Measurements from ENCODE around the gene MRGPRX1. TPM values are rescaled to one million over a fixed set of nuclear protein-coding genes. Genes with fewer than 3 reads are reported as not detected.

Gene MRGPRX1
- polyA plus RNA-seq, 1 donor from 2014 or later = not detected

DNA sequence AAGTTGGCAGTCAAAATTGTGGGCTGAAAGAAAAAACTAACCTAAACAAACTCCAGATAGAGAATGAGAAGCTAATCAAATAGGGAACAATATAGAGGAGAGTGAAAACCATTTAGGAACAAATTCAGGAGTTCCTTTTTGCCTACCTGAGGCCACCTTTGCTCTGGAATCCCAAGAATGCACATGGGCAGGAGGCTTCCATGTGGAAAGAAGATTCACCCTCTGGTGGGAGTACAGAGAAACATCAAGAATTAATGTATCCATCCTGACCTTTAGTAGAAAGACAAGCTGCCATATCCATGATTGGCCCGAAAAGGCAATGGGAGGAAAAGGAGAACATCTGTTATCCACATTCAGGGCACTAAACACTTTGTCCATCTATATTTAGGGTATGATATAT, 35.0 kb upstream of the MRGPRX1 start:
- Histone ChIP-seq H3F3A (ENCODE audit: insufficient read depth, low read length, poor library complexity, severe bottlenecking) (no peaks in the 10 kb centered on the region), H3K36me3 (ENCODE audit: insufficient read depth, low read length) (no peaks in the 10 kb centered on the region), H3K27me3 (ENCODE audit: insufficient read depth, low read depth, low read length) (no peaks in the 10 kb centered on the region), H3K4me3 (ENCODE audit: low read length) (no peak overlapping the region), H3K9me2 (ENCODE audit: insufficient read depth, low read length) (no peaks in the 10 kb centered on the region), H3K9me3 (ENCODE audit: low read length) (no peaks in the 10 kb centered on the region), H3K27ac (ENCODE audit: low read length) (no peak overlapping the region), H4K20me1 (ENCODE audit: insufficient read depth) (no peaks in the 10 kb centered on the region), H3K4me2 (ENCODE audit: low read length) (no peak overlapping the region), H3K9ac (ENCODE audit: low read length) (no peak overlapping the region), H2AFZ (ENCODE audit: low read depth, low read length) (no peak overlapping the region), H3K79me2 (replicated peaks; ENCODE audit: insufficient read depth, low read length) (no peaks in the 10 kb centered on the region)
- TF ChIP-seq EZH2 (IDR thresholded peaks at IDR 0.05; ENCODE audit: borderline replicate concordance, insufficient read depth, low read length, poor library complexity, severe bottlenecking) (no peak), TAF1 (IDR thresholded peaks at IDR 0.05; ENCODE audit: low read depth) (no peak), POLR2AphosphoS5 (IDR thresholded peaks at IDR 0.05) (no peak), SMC3 (conservative IDR thresholded peaks at IDR 0.05; ENCODE audit: poor library complexity) (no peak), MXI1 (conservative IDR thresholded peaks at IDR 0.05; ENCODE audit: poor library complexity, severe bottlenecking) (no peak), EP300 (conservative IDR thresholded peaks at IDR 0.05; ENCODE audit: poor library complexity, severe bottlenecking) (no peak), RAD21 (conservative IDR thresholded peaks at IDR 0.05) (no peak)
- TF ChIP-seq, protein P1, sequence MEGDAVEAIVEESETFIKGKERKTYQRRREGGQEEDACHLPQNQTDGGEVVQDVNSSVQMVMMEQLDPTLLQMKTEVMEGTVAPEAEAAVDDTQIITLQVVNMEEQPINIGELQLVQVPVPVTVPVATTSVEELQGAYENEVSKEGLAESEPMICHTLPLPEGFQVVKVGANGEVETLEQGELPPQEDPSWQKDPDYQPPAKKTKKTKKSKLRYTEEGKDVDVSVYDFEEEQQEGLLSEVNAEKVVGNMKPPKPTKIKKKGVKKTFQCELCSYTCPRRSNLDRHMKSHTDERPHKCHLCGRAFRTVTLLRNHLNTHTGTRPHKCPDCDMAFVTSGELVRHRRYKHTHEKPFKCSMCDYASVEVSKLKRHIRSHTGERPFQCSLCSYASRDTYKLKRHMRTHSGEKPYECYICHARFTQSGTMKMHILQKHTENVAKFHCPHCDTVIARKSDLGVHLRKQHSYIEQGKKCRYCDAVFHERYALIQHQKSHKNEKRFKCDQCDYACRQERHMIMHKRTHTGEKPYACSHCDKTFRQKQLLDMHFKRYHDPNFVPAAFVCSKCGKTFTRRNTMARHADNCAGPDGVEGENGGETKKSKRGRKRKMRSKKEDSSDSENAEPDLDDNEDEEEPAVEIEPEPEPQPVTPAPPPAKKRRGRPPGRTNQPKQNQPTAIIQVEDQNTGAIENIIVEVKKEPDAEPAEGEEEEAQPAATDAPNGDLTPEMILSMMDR (IDR thresholded peaks at IDR 0.05; ENCODE audit: poor library complexity, severe bottlenecking) = no peak
- TF ChIP-seq, protein P2, sequence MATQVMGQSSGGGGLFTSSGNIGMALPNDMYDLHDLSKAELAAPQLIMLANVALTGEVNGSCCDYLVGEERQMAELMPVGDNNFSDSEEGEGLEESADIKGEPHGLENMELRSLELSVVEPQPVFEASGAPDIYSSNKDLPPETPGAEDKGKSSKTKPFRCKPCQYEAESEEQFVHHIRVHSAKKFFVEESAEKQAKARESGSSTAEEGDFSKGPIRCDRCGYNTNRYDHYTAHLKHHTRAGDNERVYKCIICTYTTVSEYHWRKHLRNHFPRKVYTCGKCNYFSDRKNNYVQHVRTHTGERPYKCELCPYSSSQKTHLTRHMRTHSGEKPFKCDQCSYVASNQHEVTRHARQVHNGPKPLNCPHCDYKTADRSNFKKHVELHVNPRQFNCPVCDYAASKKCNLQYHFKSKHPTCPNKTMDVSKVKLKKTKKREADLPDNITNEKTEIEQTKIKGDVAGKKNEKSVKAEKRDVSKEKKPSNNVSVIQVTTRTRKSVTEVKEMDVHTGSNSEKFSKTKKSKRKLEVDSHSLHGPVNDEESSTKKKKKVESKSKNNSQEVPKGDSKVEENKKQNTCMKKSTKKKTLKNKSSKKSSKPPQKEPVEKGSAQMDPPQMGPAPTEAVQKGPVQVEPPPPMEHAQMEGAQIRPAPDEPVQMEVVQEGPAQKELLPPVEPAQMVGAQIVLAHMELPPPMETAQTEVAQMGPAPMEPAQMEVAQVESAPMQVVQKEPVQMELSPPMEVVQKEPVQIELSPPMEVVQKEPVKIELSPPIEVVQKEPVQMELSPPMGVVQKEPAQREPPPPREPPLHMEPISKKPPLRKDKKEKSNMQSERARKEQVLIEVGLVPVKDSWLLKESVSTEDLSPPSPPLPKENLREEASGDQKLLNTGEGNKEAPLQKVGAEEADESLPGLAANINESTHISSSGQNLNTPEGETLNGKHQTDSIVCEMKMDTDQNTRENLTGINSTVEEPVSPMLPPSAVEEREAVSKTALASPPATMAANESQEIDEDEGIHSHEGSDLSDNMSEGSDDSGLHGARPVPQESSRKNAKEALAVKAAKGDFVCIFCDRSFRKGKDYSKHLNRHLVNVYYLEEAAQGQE (IDR thresholded peaks at IDR 0.05; ENCODE audit: borderline replicate concordance) = no peak

DNA sequence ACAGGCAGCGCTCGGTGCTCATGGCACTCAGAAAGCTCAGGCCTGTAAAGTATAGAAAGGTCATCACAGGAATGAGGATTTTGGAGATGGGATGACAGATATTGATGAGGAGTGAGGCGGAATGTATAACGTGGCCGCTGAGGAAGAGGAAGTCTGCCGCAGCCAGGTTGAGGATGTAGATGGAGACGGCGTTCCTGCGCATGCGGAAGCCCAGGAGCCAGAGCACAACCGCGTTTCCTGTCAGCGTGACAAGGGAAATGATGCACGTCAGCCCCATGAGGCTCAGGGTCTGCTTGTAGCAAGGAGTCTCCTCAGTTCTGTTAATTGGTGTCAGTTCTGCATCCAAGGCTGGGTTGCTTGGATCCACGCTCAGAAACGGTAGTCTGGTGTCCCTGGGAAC, 33.1 kb upstream of the MRGPRX1 start:
- Histone ChIP-seq H3F3A (ENCODE audit: insufficient read depth, low read length, poor library complexity, severe bottlenecking) (no peaks in the 10 kb centered on the region), H3K27ac (ENCODE audit: low read length) (no peak overlapping the region)

DNA sequence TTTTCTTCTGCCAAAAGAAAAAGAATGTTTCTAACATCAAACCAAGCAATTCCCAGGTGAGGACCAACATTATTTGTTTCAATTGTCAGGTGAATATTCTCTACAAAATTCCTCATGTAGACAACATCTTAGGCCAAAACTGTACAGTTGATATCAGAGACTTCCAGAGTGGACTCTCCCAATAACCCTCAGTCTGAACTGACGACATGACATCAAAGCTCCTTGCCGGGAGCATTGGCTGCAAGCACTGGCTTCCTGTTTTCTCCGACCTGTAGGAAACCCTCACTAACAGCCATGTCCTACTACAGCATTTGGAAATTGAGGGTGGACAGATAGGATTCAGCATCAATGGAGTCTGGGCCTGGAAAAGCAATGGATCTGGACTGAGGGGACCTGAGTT, 30.5 kb upstream of the MRGPRX1 start:
- no peaks in the 10 kb centered on the region for H3K79me2 ChIP-seq (replicated peaks; ENCODE audit: insufficient read depth, low read length)
- H3K27ac ChIP-seq (ENCODE audit: low read length) = no peak overlapping the region
- no peak overlapping the region for H3K4me3 ChIP-seq (ENCODE audit: low read length)
- H3K9me2 ChIP-seq (ENCODE audit: insufficient read depth, low read length) = no peaks in the 10 kb centered on the region
- H3K9me3 ChIP-seq (ENCODE audit: low read length) = no peaks in the 10 kb centered on the region
- H2AFZ ChIP-seq (ENCODE audit: low read depth, low read length) = no peak overlapping the region
- H3F3A ChIP-seq (ENCODE audit: insufficient read depth, low read length, poor library complexity, severe bottlenecking) = no peaks in the 10 kb centered on the region
- no peak overlapping the region for H3K4me2 ChIP-seq (ENCODE audit: low read length)
- no peaks in the 10 kb centered on the region for H3K36me3 ChIP-seq (ENCODE audit: insufficient read depth, low read length)
- no peak overlapping the region for H3K9ac ChIP-seq (ENCODE audit: low read length)
- TF ChIP-seq MXI1 (conservative IDR thresholded peaks at IDR 0.05; ENCODE audit: poor library complexity, severe bottlenecking) (no peak), EZH2 (IDR thresholded peaks at IDR 0.05; ENCODE audit: borderline replicate concordance, insufficient read depth, low read length, poor library complexity, severe bottlenecking) (no peak), POLR2AphosphoS5 (IDR thresholded peaks at IDR 0.05) (no peak), RAD21 (conservative IDR thresholded peaks at IDR 0.05) (no peak), TAF1 (IDR thresholded peaks at IDR 0.05; ENCODE audit: low read depth) (no peak), EP300 (conservative IDR thresholded peaks at IDR 0.05; ENCODE audit: poor library complexity, severe bottlenecking) (no peak)
- TF ChIP-seq, protein P2 (IDR thresholded peaks at IDR 0.05; ENCODE audit: borderline replicate concordance) = no peak
- TF ChIP-seq, protein P1 (IDR thresholded peaks at IDR 0.05; ENCODE audit: poor library complexity, severe bottlenecking) = no peak
- H3K27me3 ChIP-seq (ENCODE audit: insufficient read depth, low read depth, low read length) = no peaks in the 10 kb centered on the region
- no peaks in the 10 kb centered on the region for H4K20me1 ChIP-seq (ENCODE audit: insufficient read depth)

More for the DNA sequence above, 33.1 kb upstream of the MRGPRX1 start:
- no peaks in the 10 kb centered on the region for H3K79me2 ChIP-seq (replicated peaks; ENCODE audit: insufficient read depth, low read length)
- no peaks in the 10 kb centered on the region for H3K9me2 ChIP-seq (ENCODE audit: insufficient read depth, low read length)
- H3K4me2 ChIP-seq (ENCODE audit: low read length) = no peak overlapping the region
- no peaks in the 10 kb centered on the region for H3K36me3 ChIP-seq (ENCODE audit: insufficient read depth, low read length)
- no peak for TF ChIP-seq MXI1 (conservative IDR thresholded peaks at IDR 0.05; ENCODE audit: poor library complexity, severe bottlenecking)
- no peak overlapping the region for H3K4me3 ChIP-seq (ENCODE audit: low read length)
- no peaks in the 10 kb centered on the region for H4K20me1 ChIP-seq (ENCODE audit: insufficient read depth)
- no peaks in the 10 kb centered on the region for H3K9me3 ChIP-seq (ENCODE audit: low read length)
- no peaks in the 10 kb centered on the region for H3K27me3 ChIP-seq (ENCODE audit: insufficient read depth, low read depth, low read length)
- H3K9ac ChIP-seq (ENCODE audit: low read length) = no peak overlapping the region
- H2AFZ ChIP-seq (ENCODE audit: low read depth, low read length) = no peak overlapping the region

Data from neural cell (in vitro differentiated cells).